ENCODE measurements around the gene IGFBPL1. TPM values are rescaled to one million over a fixed set of nuclear protein-coding genes. Genes with fewer than 3 reads are reported as not detected.

The IGFBPL1 gene
- total and polyA plus RNA-seq, 2 of the 13 experiments (the other 11 are each of a cell fraction or from before 2014, with no cell fraction given) = 0.24 TPM; not detected in 1

DNA sequence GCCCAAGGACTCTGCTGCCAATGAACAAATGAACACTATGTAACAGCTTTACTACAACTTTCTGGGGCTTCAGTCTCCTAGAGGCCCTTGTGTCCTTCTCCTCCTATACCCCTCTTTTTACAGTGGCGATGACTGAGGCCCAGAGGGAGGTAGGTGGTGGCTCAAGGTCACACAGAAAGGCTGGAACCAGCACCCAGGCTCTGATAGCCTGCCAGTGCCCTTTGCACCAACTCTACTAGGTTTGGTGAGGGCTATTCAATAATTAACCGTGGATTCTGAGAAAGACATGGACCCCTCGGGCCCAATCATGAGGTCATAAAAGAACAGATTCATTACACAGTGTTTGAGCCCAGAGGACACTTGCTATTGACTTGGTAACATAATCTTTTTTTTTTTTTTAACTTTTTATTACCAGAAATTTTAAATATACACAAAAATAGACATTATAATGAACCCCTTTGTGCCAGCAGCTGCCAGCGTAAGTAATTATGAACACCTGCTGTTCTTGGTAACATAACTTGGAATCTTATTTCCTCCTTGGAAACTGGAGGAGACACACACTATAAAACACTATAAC is 37.8 kb downstream of the IGFBPL1 start (continued):
- no peak for TF ChIP-seq ZMAT3 (CRISPR knock-in tag; conservative IDR thresholded peaks at IDR 0.05)
- peak; percentile 79 for TF ChIP-seq ZNF746 (CRISPR knock-in tag; IDR thresholded peaks at IDR 0.05)
- peak; percentile 75 for TF ChIP-seq PPARG (CRISPR knock-in tag; conservative IDR thresholded peaks at IDR 0.05)
- TF ChIP-seq CHD4 (IDR thresholded peaks at IDR 0.05; ENCODE audit: borderline replicate concordance, low read length) = no peak
- TF ChIP-seq HNRNPH1 (optimal IDR thresholded peaks at IDR 0.05; ENCODE audit: low read depth, low read length) = no peak
- TF ChIP-seq ZSCAN21 (CRISPR knock-in tag; IDR thresholded peaks at IDR 0.05; ENCODE audit: borderline replicate concordance) = peak; percentile 29; the same call in 1 of the 2 replicates
- no peak for TF ChIP-seq MTA3 (CRISPR knock-in tag; IDR thresholded peaks at IDR 0.05)
- TF ChIP-seq, protein P1, sequence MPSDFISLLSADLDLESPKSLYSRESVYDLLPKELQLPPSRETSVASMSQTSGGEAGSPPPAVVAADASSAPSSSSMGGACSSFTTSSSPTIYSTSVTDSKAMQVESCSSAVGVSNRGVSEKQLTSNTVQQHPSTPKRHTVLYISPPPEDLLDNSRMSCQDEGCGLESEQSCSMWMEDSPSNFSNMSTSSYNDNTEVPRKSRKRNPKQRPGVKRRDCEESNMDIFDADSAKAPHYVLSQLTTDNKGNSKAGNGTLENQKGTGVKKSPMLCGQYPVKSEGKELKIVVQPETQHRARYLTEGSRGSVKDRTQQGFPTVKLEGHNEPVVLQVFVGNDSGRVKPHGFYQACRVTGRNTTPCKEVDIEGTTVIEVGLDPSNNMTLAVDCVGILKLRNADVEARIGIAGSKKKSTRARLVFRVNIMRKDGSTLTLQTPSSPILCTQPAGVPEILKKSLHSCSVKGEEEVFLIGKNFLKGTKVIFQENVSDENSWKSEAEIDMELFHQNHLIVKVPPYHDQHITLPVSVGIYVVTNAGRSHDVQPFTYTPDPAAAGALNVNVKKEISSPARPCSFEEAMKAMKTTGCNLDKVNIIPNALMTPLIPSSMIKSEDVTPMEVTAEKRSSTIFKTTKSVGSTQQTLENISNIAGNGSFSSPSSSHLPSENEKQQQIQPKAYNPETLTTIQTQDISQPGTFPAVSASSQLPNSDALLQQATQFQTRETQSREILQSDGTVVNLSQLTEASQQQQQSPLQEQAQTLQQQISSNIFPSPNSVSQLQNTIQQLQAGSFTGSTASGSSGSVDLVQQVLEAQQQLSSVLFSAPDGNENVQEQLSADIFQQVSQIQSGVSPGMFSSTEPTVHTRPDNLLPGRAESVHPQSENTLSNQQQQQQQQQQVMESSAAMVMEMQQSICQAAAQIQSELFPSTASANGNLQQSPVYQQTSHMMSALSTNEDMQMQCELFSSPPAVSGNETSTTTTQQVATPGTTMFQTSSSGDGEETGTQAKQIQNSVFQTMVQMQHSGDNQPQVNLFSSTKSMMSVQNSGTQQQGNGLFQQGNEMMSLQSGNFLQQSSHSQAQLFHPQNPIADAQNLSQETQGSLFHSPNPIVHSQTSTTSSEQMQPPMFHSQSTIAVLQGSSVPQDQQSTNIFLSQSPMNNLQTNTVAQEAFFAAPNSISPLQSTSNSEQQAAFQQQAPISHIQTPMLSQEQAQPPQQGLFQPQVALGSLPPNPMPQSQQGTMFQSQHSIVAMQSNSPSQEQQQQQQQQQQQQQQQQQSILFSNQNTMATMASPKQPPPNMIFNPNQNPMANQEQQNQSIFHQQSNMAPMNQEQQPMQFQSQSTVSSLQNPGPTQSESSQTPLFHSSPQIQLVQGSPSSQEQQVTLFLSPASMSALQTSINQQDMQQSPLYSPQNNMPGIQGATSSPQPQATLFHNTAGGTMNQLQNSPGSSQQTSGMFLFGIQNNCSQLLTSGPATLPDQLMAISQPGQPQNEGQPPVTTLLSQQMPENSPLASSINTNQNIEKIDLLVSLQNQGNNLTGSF (CRISPR knock-in tag; IDR thresholded peaks at IDR 0.05) = no peak
- TF ChIP-seq, protein P2, sequence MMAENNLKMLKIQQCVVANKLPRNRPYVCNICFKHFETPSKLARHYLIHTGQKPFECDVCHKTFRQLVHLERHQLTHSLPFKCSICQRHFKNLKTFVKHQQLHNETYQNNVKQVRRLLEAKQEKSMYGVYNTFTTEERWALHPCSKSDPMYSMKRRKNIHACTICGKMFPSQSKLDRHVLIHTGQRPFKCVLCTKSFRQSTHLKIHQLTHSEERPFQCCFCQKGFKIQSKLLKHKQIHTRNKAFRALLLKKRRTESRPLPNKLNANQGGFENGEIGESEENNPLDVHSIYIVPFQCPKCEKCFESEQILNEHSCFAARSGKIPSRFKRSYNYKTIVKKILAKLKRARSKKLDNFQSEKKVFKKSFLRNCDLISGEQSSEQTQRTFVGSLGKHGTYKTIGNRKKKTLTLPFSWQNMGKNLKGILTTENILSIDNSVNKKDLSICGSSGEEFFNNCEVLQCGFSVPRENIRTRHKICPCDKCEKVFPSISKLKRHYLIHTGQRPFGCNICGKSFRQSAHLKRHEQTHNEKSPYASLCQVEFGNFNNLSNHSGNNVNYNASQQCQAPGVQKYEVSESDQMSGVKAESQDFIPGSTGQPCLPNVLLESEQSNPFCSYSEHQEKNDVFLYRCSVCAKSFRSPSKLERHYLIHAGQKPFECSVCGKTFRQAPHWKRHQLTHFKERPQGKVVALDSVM (CRISPR knock-in tag; IDR thresholded peaks at IDR 0.05) = no peak
- no peak for TF ChIP-seq ZNF558 (CRISPR knock-in tag; IDR thresholded peaks at IDR 0.05; ENCODE audit: borderline replicate concordance)
- TF ChIP-seq, protein P3, sequence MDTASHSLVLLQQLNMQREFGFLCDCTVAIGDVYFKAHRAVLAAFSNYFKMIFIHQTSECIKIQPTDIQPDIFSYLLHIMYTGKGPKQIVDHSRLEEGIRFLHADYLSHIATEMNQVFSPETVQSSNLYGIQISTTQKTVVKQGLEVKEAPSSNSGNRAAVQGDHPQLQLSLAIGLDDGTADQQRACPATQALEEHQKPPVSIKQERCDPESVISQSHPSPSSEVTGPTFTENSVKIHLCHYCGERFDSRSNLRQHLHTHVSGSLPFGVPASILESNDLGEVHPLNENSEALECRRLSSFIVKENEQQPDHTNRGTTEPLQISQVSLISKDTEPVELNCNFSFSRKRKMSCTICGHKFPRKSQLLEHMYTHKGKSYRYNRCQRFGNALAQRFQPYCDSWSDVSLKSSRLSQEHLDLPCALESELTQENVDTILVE (CRISPR knock-in tag; IDR thresholded peaks at IDR 0.05) = no peak
- TF ChIP-seq, protein P4, sequence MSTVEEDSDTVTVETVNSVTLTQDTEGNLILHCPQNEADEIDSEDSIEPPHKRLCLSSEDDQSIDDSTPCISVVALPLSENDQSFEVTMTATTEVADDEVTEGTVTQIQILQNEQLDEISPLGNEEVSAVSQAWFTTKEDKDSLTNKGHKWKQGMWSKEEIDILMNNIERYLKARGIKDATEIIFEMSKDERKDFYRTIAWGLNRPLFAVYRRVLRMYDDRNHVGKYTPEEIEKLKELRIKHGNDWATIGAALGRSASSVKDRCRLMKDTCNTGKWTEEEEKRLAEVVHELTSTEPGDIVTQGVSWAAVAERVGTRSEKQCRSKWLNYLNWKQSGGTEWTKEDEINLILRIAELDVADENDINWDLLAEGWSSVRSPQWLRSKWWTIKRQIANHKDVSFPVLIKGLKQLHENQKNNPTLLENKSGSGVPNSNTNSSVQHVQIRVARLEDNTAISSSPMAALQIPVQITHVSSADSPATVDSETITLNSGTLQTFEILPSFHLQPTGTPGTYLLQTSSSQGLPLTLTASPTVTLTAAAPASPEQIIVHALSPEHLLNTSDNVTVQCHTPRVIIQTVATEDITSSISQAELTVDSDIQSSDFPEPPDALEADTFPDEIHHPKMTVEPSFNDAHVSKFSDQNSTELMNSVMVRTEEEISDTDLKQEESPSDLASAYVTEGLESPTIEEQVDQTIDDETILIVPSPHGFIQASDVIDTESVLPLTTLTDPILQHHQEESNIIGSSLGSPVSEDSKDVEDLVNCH (CRISPR knock-in tag; IDR thresholded peaks at IDR 0.05) = no peak
- no peak for TF ChIP-seq BORCS8-MEF2B (CRISPR knock-in tag; IDR thresholded peaks at IDR 0.05)
- no peak for TF ChIP-seq ZNF17 (CRISPR knock-in tag; IDR thresholded peaks at IDR 0.05)
- TF ChIP-seq FOXP1 (IDR thresholded peaks at IDR 0.05) = no peak
- TF ChIP-seq FOXP1 (CRISPR knock-in tag; IDR thresholded peaks at IDR 0.05) = peak; percentile 64
- peak; percentile 51; the same call in 1 of the 2 replicates for TF ChIP-seq FOXA3 (CRISPR knock-in tag; IDR thresholded peaks at IDR 0.05)
- TF ChIP-seq YEATS2 (CRISPR knock-in tag; IDR thresholded peaks at IDR 0.05; ENCODE audit: borderline replicate concordance) = peak; percentile 7; the same call in 1 of the 2 replicates

Data from HepG2 (cell line).